Lower lobe of right lung (tissue), 2 donors: Measurements from ENCODE around the gene PEG3. TPM values are rescaled to one million over a fixed set of nuclear protein-coding genes. Genes with fewer than 3 reads are reported as not detected.
"Not testable (repeated sequence)": the region's sequence is repeated elsewhere in the genome, so short reads cannot be mapped to it uniquely, and the experiment has no call there.

Experiments used
- ATAC-seq, 2 donors: fragments of 200-7000 bp; cut with Tn5 transposase; one replicate each; pipeline ENCODE4 v1.9.1; 2020 to 2022; ENCODE audit warnings: mild to moderate bottlenecking in 2 of 2, moderate library complexity in 2 of 2
- DNase-seq: peaks from one replicate; pipeline ENCODE4 v3.0.0-alpha.2; 2020
- H3K27ac ChIP-seq: fragments of 200-600 bp; one replicate; pipeline ENCODE4 v1.8.0; 2022
- H3K27me3 ChIP-seq: fragments of 200-600 bp; one replicate; pipeline ENCODE4 v1.8.0; 2022; ENCODE audit warnings: low read depth
- H3K36me3 ChIP-seq: fragments of 200-600 bp; one replicate; pipeline ENCODE4 v1.8.0; 2022; ENCODE audit warnings: mild to moderate bottlenecking
- H3K4me1 ChIP-seq: fragments of 200-600 bp; one replicate; pipeline ENCODE4 v1.8.0; 2022
- H3K4me3 ChIP-seq: fragments of 200-600 bp; one replicate; pipeline ENCODE4 v1.8.0; 2022; ENCODE audit warnings: mild to moderate bottlenecking
- H3K9me3 ChIP-seq: fragments of 200-600 bp; one replicate; pipeline ENCODE4 v1.8.0; 2022
- CTCF ChIP-seq: fragments of 200-600 bp; IDR thresholded peaks from one replicate; pipeline ENCODE4 v1.8.0; 2022; ENCODE audit warnings: antibody characterized with exemption, mild to moderate bottlenecking
- intact Hi-C: fragments of 100-400 bp; cut with DNase I; formaldehyde crosslinking; loops from one replicate; pipeline ENCODE4 v1.11.0; 2022
- total RNA-seq: library from RNA; stranded (reverse); fragmentation: NEBNext Ultra II Directional; extraction: Animal tissue kit (Norgen Biotek cat#: 25700); gene quantifications from one replicate; pipeline ENCODE4 v1.2.1, GENCODE V29; 2021
- donor health status: DM: no; HTN: yes; CAD: no; lungs with severe emphysema.

The PEG3 gene
- total RNA-seq, 1 donor from 2014 or later, result 5.0 TPM

GRCh38 chr19:56864443-56865125 is 24.1 kb upstream of the PEG3 start:
- Histone ChIP-seq H3K27me3 (no peaks in the 10 kb centered on the region), H3K9me3 (peaks cover 4% of the 10 kb centered on the region), H3K4me1 (no peaks in the 10 kb centered on the region), H3K27ac (no peak overlapping the region), H3K4me3 (no peak overlapping the region), H3K36me3 (no peaks in the 10 kb centered on the region)
- ATAC-seq (no peak), DNase-seq (no peak)
- intact Hi-C loops, result no loop called here
- no peak for TF ChIP-seq CTCF

GRCh38 chr19:56862741-56863140 is 22.2 kb upstream of the PEG3 start:
- H3K4me1 ChIP-seq, result no peaks in the 10 kb centered on the region
- intact Hi-C loops, result no loop called here

DNA sequence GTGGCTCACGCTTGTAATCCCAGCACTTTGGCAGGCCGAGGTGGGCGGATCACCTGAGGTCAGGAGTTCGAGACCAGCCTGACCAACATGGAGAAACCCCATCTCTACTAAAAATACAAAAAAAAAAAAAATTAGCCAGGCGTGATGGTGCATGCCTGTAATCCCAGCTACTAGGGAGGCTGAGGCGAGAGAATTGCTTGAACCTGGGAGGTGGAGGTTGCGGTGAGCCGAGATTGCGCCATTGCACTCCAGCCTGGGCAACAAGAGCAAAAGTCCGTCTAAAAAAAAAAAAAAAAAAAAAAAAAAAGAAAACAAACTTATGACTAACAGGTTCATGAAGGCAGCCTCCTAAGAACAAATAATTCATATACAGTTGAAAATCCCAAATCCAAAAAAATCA is 19.9 kb upstream of the PEG3 start:
- DNase-seq, intact Hi-C loops, H3K36me3 ChIP-seq, H3K9me3 ChIP-seq, H3K4me1 ChIP-seq, H3K4me3 ChIP-seq, ATAC-seq, H3K27me3 ChIP-seq, H3K27ac ChIP-seq: not testable (repeated sequence)

More at GRCh38 chr19:56862741-56863140, 22.2 kb upstream of the PEG3 start:
- Histone ChIP-seq H3K4me3 (no peak overlapping the region), H3K27me3 (no peaks in the 10 kb centered on the region), H3K36me3 (no peaks in the 10 kb centered on the region), H3K9me3 (no peaks in the 10 kb centered on the region), H3K27ac (no peak overlapping the region)
- TF ChIP-seq CTCF, result no peak
- no peak for DNase-seq
- ATAC-seq, result no peak

DNA sequence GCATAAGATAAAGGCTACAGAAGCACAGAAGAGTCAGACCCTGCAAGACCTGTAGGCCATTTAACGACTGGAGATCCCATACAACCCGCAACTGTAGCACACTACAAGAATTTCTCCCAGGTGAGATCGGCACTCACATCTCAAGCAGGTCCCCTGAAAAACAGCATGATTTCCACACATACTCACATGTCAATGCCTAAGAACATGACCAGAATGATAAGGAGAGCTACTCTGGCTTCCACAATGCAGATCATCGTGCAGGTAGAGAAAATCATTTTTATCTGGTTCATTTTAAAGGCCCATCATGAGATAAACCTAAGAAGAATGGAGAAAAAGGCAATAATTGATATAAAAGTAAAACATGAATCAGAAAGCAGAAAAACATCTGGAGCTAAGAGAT is 17.5 kb upstream of the PEG3 start:
- Histone ChIP-seq H3K4me3 (no peak overlapping the region), H3K4me1 (no peaks in the 10 kb centered on the region), H3K36me3 (no peaks in the 10 kb centered on the region), H3K9me3 (peaks cover 8% of the 10 kb centered on the region), H3K27me3 (peaks cover 3% of the 10 kb centered on the region), H3K27ac (no peak overlapping the region)
- ATAC-seq, result no peak
- intact Hi-C loops, result no loop called here
- no peak for DNase-seq
- no peak for TF ChIP-seq CTCF

DNA sequence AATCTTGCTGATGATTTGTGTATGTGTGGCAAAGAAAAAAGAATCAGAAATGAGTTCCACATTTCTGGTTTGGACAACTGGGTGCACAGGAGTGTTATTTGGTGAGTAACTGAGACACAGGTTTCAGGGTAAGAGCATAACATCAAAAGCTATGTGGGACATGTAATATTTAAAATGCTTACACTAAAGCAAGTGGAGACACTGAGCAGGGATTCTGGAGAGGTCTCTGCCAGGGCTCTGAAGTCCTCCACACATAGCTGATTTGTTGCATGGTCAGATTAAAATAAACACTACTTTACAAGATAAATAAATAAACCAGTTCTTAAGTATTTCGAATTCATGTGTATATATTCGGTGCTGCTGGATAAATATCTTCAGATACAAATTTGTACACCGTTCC is 16.3 kb upstream of the PEG3 start:
- Histone ChIP-seq H3K36me3 (no peaks in the 10 kb centered on the region), H3K4me3 (no peak overlapping the region), H3K4me1 (no peaks in the 10 kb centered on the region), H3K27ac (no peak overlapping the region), H3K27me3 (peaks cover 3% of the 10 kb centered on the region), H3K9me3 (peaks cover 8% of the 10 kb centered on the region)
- intact Hi-C loops, result no loop called here
- DNase-seq (no peak), ATAC-seq (no peak)
- no peak for TF ChIP-seq CTCF

DNA sequence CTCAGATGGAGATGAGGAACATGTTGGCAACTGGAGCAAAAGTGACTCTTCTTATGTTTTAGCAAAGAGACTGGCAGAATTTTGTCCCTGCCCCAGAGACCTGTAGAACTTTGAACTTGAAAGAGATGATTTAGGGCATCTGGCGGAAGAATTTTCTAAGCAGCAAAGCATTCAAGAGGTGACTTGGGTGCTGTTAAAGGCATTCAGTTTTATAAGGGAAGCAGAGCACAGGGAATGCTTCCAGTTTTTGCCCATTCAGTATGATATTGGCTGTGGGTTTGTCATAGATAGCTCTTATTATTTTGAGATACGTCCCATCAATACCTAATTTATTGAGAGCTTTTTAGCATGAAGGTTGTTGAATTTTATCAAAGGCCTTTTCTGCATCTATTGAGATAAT is 11.8 kb upstream of the PEG3 start:
- H3K27ac ChIP-seq, H3K4me1 ChIP-seq, ATAC-seq, intact Hi-C loops, H3K4me3 ChIP-seq, H3K27me3 ChIP-seq, H3K36me3 ChIP-seq, H3K9me3 ChIP-seq, DNase-seq: not testable (repeated sequence)

DNA sequence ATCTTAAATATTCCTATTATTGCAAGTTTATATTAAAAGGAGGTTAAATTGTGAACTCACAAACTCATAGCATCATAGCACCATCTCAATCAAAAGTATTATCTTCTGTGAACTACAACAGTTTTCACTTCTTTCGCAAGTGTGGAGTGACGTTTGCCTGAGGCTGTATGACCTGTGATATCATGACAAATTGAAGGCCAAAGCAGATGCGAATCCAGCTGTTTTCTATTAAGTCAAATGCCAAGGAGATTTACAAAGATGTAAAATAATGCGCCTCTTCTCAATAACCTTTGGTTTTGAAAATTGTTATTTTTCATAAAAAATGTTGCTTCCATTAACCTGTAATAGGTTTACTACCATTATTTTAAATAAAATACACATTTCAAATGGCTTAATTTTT is 7.6 kb upstream of the PEG3 start:
- H3K9me3 ChIP-seq, result no peaks in the 10 kb centered on the region
- no peak for TF ChIP-seq CTCF
- no peak overlapping the region for H3K4me3 ChIP-seq
- no peaks in the 10 kb centered on the region for H3K27me3 ChIP-seq
- no peaks in the 10 kb centered on the region for H3K4me1 ChIP-seq
- DNase-seq, result no peak
- ATAC-seq, result no peak
- no peaks in the 10 kb centered on the region for H3K36me3 ChIP-seq
- intact Hi-C loops, result no loop called here
- H3K27ac ChIP-seq, result no peak overlapping the region
